SU-DHL-6 (cell line): Measurements from ENCODE around the gene C3orf70.

ENCODE experiments used
- H2AFZ ChIP-seq: fragments of 200-600 bp; sonication (generic); 2 replicates; pipeline ENCODE4 v1.6.1; 2014; ENCODE audit warnings: low read depth, mild to moderate bottlenecking, moderate library complexity, mixed read lengths, antibody characterized with exemption, low read length; ENCODE audit not compliant: severe bottlenecking
- H3F3A ChIP-seq: fragments of 200-600 bp; shearing (Covaris generic); 2 replicates; pipeline ENCODE4 v1.6.0; 2016; ENCODE audit warnings: antibody characterized with exemption, mild to moderate bottlenecking; ENCODE audit not compliant: insufficient read depth
- H3K27ac ChIP-seq: fragments of 200-600 bp; sonication (generic); 2 replicates; pipeline ENCODE4 v1.5.1; 2016; ENCODE audit warnings: low read depth, mild to moderate bottlenecking, low read length, moderate library complexity, mixed read lengths
- H3K27me3 ChIP-seq: fragments of 200-600 bp; sonication (generic), shearing (Covaris generic); 2 replicates; pipeline ENCODE4 v1.6.0; 2014; ENCODE audit warnings: mild to moderate bottlenecking, low read length
- H3K36me3 ChIP-seq: fragments of 200-600 bp; sonication (generic); 2 replicates; pipeline ENCODE4 v1.6.1; 2014; ENCODE audit warnings: mild to moderate bottlenecking, low read length, mixed read lengths
- H3K4me2 ChIP-seq: fragments of 300-600, 200-600 bp; shearing (Covaris generic), sonication (generic); 2 replicates; pipeline ENCODE4 v1.6.0; 2014; ENCODE audit warnings: low read length, low read depth, mild to moderate bottlenecking; ENCODE audit not compliant: poor library complexity, severe bottlenecking
- H3K4me3 ChIP-seq: fragments of 200-600 bp; sonication (generic); 2 replicates; pipeline ENCODE4 v1.5.1; 2014; ENCODE audit warnings: antibody characterized with exemption, low read length, mild to moderate bottlenecking, mixed read lengths; ENCODE audit not compliant: insufficient read depth, poor library complexity, severe bottlenecking
- H3K79me2 ChIP-seq: fragments of 200-600 bp; sonication (generic); 2 replicates; pipeline ENCODE4 v1.6.1; 2014; ENCODE audit warnings: mild to moderate bottlenecking, low read length, moderate library complexity; ENCODE audit not compliant: insufficient read depth
- H3K9ac ChIP-seq: fragments of 200-600 bp; sonication (generic); 2 replicates; pipeline ENCODE4 v1.7.0; 2014; ENCODE audit warnings: mild to moderate bottlenecking, low read length
- H3K9me2 ChIP-seq: fragments of 200-600 bp; sonication (generic); replicated peaks from 2 replicates; pipeline ENCODE4 v1.6.1; 2014; ENCODE audit warnings: low read length; ENCODE audit not compliant: insufficient read depth
- H3K9me3 ChIP-seq: fragments of 200-600 bp; sonication (generic); 2 replicates; pipeline ENCODE4 v1.6.1; 2014; ENCODE audit warnings: low read length, mixed read lengths; ENCODE audit not compliant: insufficient read depth
- H4K20me1 ChIP-seq: fragments of 200-600 bp; sonication (generic); 2 replicates; pipeline ENCODE4 v1.6.1; 2014; ENCODE audit warnings: low read depth, mild to moderate bottlenecking, antibody characterized with exemption, low read length, moderate library complexity, mixed read lengths
- CTCF ChIP-seq: fragments of 200-600 bp; sonication (generic); IDR thresholded peaks from one replicate; pipeline ENCODE4 v1.5.1; 2017; ENCODE audit warnings: antibody characterized with exemption, mild to moderate bottlenecking, low read length, moderate library complexity; ENCODE audit not compliant: insufficient read depth, poor library complexity, severe bottlenecking
- EZH2phosphoT487 ChIP-seq: fragments of 200-600 bp; sonication (generic), shearing (Covaris generic); conservative IDR thresholded peaks from 2 replicates; pipeline ENCODE4 v1.6.1; 2018; ENCODE audit warnings: mild to moderate bottlenecking, antibody characterized with exemption, low read length, moderate library complexity, mixed read lengths

C3orf70 gene

DNA sequence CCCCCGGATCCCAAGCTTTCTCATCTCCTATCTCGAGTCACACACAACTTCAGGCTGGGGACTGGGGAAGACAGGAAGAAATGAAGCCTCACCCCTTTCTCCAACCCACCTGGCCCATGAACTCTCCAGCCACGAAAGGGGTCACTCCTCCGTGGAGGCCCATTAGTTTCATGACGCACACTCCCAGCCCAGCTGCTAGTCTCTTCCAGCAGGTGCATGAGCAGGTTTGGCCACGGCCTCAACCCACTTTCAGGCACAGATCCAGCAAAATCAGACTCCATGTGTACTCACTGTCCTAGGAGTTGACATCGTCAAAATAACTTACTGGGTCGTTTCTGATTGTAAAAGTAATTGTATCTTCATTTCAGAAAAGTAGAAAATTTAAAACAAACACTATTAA, 76.6 kb downstream of the C3orf70 start:
- no peak for TF ChIP-seq EZH2phosphoT487
- TF ChIP-seq CTCF, result no peak
- Histone ChIP-seq H3F3A (no peaks in the 10 kb centered on the region), H3K9me3 (no peaks in the 10 kb centered on the region), H2AFZ (no peak overlapping the region), H3K27me3 (no peaks in the 10 kb centered on the region), H3K4me3 (no peak overlapping the region), H3K36me3 (no peaks in the 10 kb centered on the region), H3K4me2 (no peak overlapping the region), H3K27ac (no peak overlapping the region), H3K9ac (no peak overlapping the region), H4K20me1 (no peaks in the 10 kb centered on the region), H3K9me2 (no peaks in the 10 kb centered on the region), H3K79me2 (no peaks in the 10 kb centered on the region)

DNA sequence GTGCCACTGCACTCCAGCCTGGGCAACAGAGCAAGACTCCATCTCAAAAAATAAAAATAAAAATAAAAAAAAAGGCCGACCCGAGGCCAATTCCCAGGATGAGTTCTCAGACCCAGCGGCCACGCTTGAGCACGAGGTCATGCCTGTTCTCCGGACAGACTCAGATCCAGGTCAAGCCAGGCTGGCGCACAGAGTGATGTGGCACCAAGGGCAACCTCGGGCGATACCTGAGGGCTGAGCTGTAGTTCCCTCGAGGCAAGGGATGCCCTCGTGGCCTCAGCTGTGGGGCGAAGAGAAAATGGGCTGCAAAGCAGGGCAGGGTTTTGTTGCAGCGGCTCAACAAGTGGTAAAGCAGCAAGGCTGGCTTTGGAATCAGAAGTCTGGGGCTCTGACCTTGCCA, 77.3 kb downstream of the C3orf70 start:
- no peaks in the 10 kb centered on the region for H3K9me3 ChIP-seq
- H3F3A ChIP-seq, result no peaks in the 10 kb centered on the region
- H3K36me3 ChIP-seq, result no peaks in the 10 kb centered on the region
- H3K79me2 ChIP-seq, result no peaks in the 10 kb centered on the region
- no peak overlapping the region for H3K27ac ChIP-seq
- H3K4me2 ChIP-seq, result no peak overlapping the region
- no peak overlapping the region for H2AFZ ChIP-seq
- TF ChIP-seq EZH2phosphoT487 (no peak), CTCF (no peak)
- H3K4me3 ChIP-seq, result no peak overlapping the region
- H3K9me2 ChIP-seq, result no peaks in the 10 kb centered on the region
- no peaks in the 10 kb centered on the region for H3K27me3 ChIP-seq
- no peaks in the 10 kb centered on the region for H4K20me1 ChIP-seq
- no peak overlapping the region for H3K9ac ChIP-seq

- Histone ChIP-seq H3K27me3 (no peaks in the 10 kb centered on the region), H4K20me1 (no peaks in the 10 kb centered on the region), H3K4me3 (no peak overlapping the region), H3K9me3 (no peaks in the 10 kb centered on the region), H3K4me2 (no peak overlapping the region), H3K9ac (no peak overlapping the region), H3K27ac (no peak overlapping the region), H3K36me3 (no peaks in the 10 kb centered on the region), H3K79me2 (no peaks in the 10 kb centered on the region), H3K9me2 (no peaks in the 10 kb centered on the region), H2AFZ (no peak overlapping the region), H3F3A (no peaks in the 10 kb centered on the region)
- TF ChIP-seq EZH2phosphoT487 (no peak), CTCF (no peak)
These were observed 81.5 kb downstream of the C3orf70 start for GRCh38 chr3:185071287-185071800.
